Esophagus squamous epithelium (tissue), 4 donors: ENCODE measurements around the gene MAGI1.

Experiments used
- POLR2A ChIP-seq, 4 donors: fragments of 450-650 bp; IDR thresholded peaks; one replicate each; pipeline ENCODE4 v1.6.1; 2017; ENCODE audit warnings: antibody characterized with exemption in 4 of 4, mild to moderate bottlenecking in 4 of 4, moderate library complexity in 3 of 4
- TF ChIP-seq, protein P1 (sequence below), 6 experiments: fragments of 450-650 bp in 4 of 6; fragments of 200-600 bp in 2 of 6; sonication (generic) in 2 of 6; IDR thresholded peaks; one replicate each; pipeline ENCODE4 v1.5.1; 2016 to 2019; ENCODE audit warnings: antibody characterized with exemption in 6 of 6, mild to moderate bottlenecking in 4 of 6, moderate library complexity in 4 of 6

DNA sequence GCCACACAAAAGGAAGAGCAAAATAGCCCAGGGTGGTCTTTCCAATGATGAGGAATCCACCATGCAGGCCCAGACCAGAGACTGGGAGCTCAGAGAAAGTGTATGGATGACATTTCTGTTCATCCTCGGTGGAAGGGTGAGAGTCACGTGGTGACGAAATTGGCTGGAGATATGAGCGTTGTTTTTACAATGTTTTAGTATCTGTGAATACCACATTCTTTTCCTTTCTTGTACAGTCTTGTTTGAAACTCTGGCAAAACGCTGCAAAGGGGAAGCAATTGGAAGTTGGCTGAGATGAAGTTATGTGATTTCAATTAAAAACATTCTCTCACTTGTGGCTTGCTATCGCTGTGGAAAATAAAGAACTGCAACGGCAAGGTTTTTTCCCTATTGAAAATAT lies 137.5 kb downstream of the MAGI1 start:
- TF ChIP-seq, protein P1, sequence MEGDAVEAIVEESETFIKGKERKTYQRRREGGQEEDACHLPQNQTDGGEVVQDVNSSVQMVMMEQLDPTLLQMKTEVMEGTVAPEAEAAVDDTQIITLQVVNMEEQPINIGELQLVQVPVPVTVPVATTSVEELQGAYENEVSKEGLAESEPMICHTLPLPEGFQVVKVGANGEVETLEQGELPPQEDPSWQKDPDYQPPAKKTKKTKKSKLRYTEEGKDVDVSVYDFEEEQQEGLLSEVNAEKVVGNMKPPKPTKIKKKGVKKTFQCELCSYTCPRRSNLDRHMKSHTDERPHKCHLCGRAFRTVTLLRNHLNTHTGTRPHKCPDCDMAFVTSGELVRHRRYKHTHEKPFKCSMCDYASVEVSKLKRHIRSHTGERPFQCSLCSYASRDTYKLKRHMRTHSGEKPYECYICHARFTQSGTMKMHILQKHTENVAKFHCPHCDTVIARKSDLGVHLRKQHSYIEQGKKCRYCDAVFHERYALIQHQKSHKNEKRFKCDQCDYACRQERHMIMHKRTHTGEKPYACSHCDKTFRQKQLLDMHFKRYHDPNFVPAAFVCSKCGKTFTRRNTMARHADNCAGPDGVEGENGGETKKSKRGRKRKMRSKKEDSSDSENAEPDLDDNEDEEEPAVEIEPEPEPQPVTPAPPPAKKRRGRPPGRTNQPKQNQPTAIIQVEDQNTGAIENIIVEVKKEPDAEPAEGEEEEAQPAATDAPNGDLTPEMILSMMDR (IDR thresholded peaks at IDR 0.05): no peak
- no peak for TF ChIP-seq POLR2A (IDR thresholded peaks at IDR 0.05)
